Glutamatergic neuron (in vitro differentiated cells): ENCODE results near the gene ZXDA. TPM values are rescaled to one million over a fixed set of nuclear protein-coding genes. Genes with fewer than 3 reads are reported as not detected.
"Not testable (repeated sequence)": the region's sequence is repeated elsewhere in the genome, so short reads cannot be mapped to it uniquely, and the experiment has no call there.

Experiments used
- DNase-seq: peaks from one replicate; pipeline ENCODE4 v3.0.0; 2022
- H3K27ac Mint-ChIP-seq: one replicate; pipeline ENCODE4 v1.8.0; 2020; ENCODE audit warnings: mild to moderate bottlenecking, mixed read lengths, inconsistent platforms; ENCODE audit not compliant: unreplicated experiment
- H3K27me3 Mint-ChIP-seq: one replicate; pipeline ENCODE4 v1.8.0; 2020; ENCODE audit warnings: mild to moderate bottlenecking, moderate library complexity, mixed read lengths, inconsistent platforms; ENCODE audit not compliant: unreplicated experiment
- H3K36me3 Mint-ChIP-seq: one replicate; pipeline ENCODE4 v1.8.0; 2020; ENCODE audit warnings: mild to moderate bottlenecking, mixed read lengths, inconsistent platforms; ENCODE audit not compliant: unreplicated experiment
- H3K4me1 Mint-ChIP-seq: one replicate; pipeline ENCODE4 v1.8.0; 2020; ENCODE audit warnings: mild to moderate bottlenecking, low read depth, mixed read lengths, inconsistent platforms; ENCODE audit not compliant: unreplicated experiment
- H3K4me3 Mint-ChIP-seq: one replicate; pipeline ENCODE4 v1.8.0; 2020; ENCODE audit warnings: mild to moderate bottlenecking, mixed read lengths, inconsistent platforms; ENCODE audit not compliant: unreplicated experiment
- H3K9me3 Mint-ChIP-seq: one replicate; pipeline ENCODE4 v1.8.0; 2020; ENCODE audit warnings: mild to moderate bottlenecking, moderate library complexity, mixed read lengths, inconsistent platforms; ENCODE audit not compliant: unreplicated experiment
- CTCF ChIP-seq: fragments of 200-600 bp; sonication (generic); IDR thresholded peaks from one replicate; pipeline ENCODE4 v1.5.0; 2021; ENCODE audit not compliant: partially characterized antibody, unreplicated experiment
- long read RNA-seq: library from polyadenylated mRNA; unstranded; transcript quantifications from one replicate; pipeline ENCODE4 v2.0.0, GENCODE V29; 2020; ENCODE audit not compliant: unreplicated experiment
- total RNA-seq: library from RNA; stranded (reverse); fragmentation: NEBNext Ultra II Directional; extraction: Animal tissue kit (Norgen Biotek cat#: 25700); gene quantifications from one replicate; pipeline ENCODE4 v1.2.1, GENCODE V29; 2021; ENCODE audit not compliant: unreplicated experiment

The ZXDA gene
- total RNA-seq = 3.4 TPM
- long read RNA-seq = 0 reads

GRCh38 chrX:57910287-57910912 is at the start of gene ZXDA:
Gene ZXDA (minus strand): TSS chrX:57910458. CDS start chrX:57910420, 38 bp downstream.
- peak within 1 kb of the TSS; percentile 84 for H3K4me3 Mint-ChIP-seq
- H3K9me3 Mint-ChIP-seq, DNase-seq, H3K4me1 Mint-ChIP-seq, H3K27me3 Mint-ChIP-seq, H3K36me3 Mint-ChIP-seq: not testable (repeated sequence)
- H3K27ac Mint-ChIP-seq = peak within 1 kb of the TSS; percentile 55

- Mint-ChIP-seq H3K9me3 (peaks cover 2% of the 10 kb centered on the region), H3K4me1 (no peaks in the 10 kb centered on the region), H3K36me3 (no peaks in the 10 kb centered on the region), H3K27ac (no peak overlapping the region), H3K27me3 (peaks cover 2% of the 10 kb centered on the region), H3K4me3 (no peak overlapping the region)
- no peak for TF ChIP-seq CTCF
- no peak for DNase-seq
Measured at GRCh38 chrX:57952320-57952678, 42.0 kb upstream of the ZXDA start.

GRCh38 chrX:57951666-57952319 is 41.5 kb upstream of the ZXDA start:
- no peak for DNase-seq
- Mint-ChIP-seq H3K4me3 (no peak overlapping the region), H3K27me3 (peaks cover 2% of the 10 kb centered on the region), H3K36me3 (no peaks in the 10 kb centered on the region), H3K9me3 (peaks cover 2% of the 10 kb centered on the region), H3K27ac (no peak overlapping the region), H3K4me1 (no peaks in the 10 kb centered on the region)
- TF ChIP-seq CTCF = no peak

GRCh38 chrX:57933321-57933720 is 23.1 kb upstream of the ZXDA start:
- TF ChIP-seq CTCF = no peak
- H3K4me3 Mint-ChIP-seq = no peak overlapping the region
- no peak for DNase-seq
- H3K27ac Mint-ChIP-seq = no peak overlapping the region
- no peaks in the 10 kb centered on the region for H3K36me3 Mint-ChIP-seq
- H3K4me1 Mint-ChIP-seq = no peaks in the 10 kb centered on the region
- H3K27me3 Mint-ChIP-seq = no peaks in the 10 kb centered on the region
- peaks cover 1% of the 10 kb centered on the region for H3K9me3 Mint-ChIP-seq

- H3K4me3 Mint-ChIP-seq = no peak overlapping the region
- TF ChIP-seq CTCF = no peak
Measured at GRCh38 chrX:57932266-57932665, 22.0 kb upstream of the ZXDA start.

More at GRCh38 chrX:57932266-57932665, 22.0 kb upstream of the ZXDA start:
- no peaks in the 10 kb centered on the region for H3K27me3 Mint-ChIP-seq
- no peak overlapping the region for H3K27ac Mint-ChIP-seq
- DNase-seq = no peak
- no peaks in the 10 kb centered on the region for H3K4me1 Mint-ChIP-seq
- no peaks in the 10 kb centered on the region for H3K36me3 Mint-ChIP-seq
- H3K9me3 Mint-ChIP-seq = no peaks in the 10 kb centered on the region
